Mucosa of stomach (tissue), 1 donor: ENCODE measurements around the gene GPR153.

Experiments used
- H3K27me3 ChIP-seq: one replicate; pipeline ENCODE4 v1.7.0; 2013; ENCODE audit warnings: mild to moderate bottlenecking, low read length; ENCODE audit not compliant: control insufficient read depth, insufficient read depth
- H3K36me3 ChIP-seq: one replicate; pipeline ENCODE4 v1.7.0; 2013; ENCODE audit warnings: low read length; ENCODE audit not compliant: control insufficient read depth, insufficient read depth
- H3K4me1 ChIP-seq: one replicate; pipeline ENCODE4 v1.7.0; 2013; ENCODE audit warnings: mild to moderate bottlenecking, low read length; ENCODE audit not compliant: control insufficient read depth, insufficient read depth
- H3K4me3 ChIP-seq: one replicate; pipeline ENCODE4 v1.7.0; 2013; ENCODE audit warnings: low read length
- H3K9ac ChIP-seq: one replicate; pipeline ENCODE4 v1.7.0; 2013; ENCODE audit warnings: mild to moderate bottlenecking, low read length, moderate library complexity
- H3K9me3 ChIP-seq: one replicate; pipeline ENCODE4 v1.7.0; 2013; ENCODE audit warnings: mild to moderate bottlenecking, low read length, moderate library complexity; ENCODE audit not compliant: control insufficient read depth
- donor health status: Pancreatic carcinoma.

Gene GPR153

GRCh38 chr1:6197746-6198427 is 63.0 kb downstream of the GPR153 start:
- H3K9me3 ChIP-seq, result no peaks in the 10 kb centered on the region
- no peaks in the 10 kb centered on the region for H3K36me3 ChIP-seq
- peak overlapping the region; percentile 69 for H3K4me3 ChIP-seq
- H3K9ac ChIP-seq, result peak overlapping the region; percentile 84
- peaks cover 15% of the 10 kb centered on the region for H3K4me1 ChIP-seq
- H3K27me3 ChIP-seq, result no peaks in the 10 kb centered on the region
